Activated T-cell treated with anti-CD3 and anti-CD28 coated beads, Interleukin-2, amount 50 U/mL, for 4 hours (primary cell): ENCODE data around the gene ITGB3. TPM values are rescaled to one million over a fixed set of nuclear protein-coding genes. Genes with fewer than 3 reads are reported as not detected.

Experiments used
- ATAC-seq, 2 donors: fragments of 200-7000 bp; cut with Tn5 transposase; one replicate each; pipeline ENCODE4 v1.10.0; 2021
- DNase-seq: peaks from one replicate; pipeline ENCODE4 v3.0.0-alpha.2; 2020
- H3K27me3 Mint-ChIP-seq: one replicate; pipeline ENCODE4 v1.8.0; 2021; ENCODE audit warnings: low read depth, mixed read lengths
- H3K36me3 Mint-ChIP-seq: one replicate; pipeline ENCODE4 v1.8.0; 2022; ENCODE audit warnings: mixed read lengths; ENCODE audit not compliant: insufficient read depth
- H3K4me1 Mint-ChIP-seq: one replicate; pipeline ENCODE4 v1.8.0; 2021; ENCODE audit warnings: low read depth, mixed read lengths
- H3K4me3 Mint-ChIP-seq: one replicate; pipeline ENCODE4 v1.8.0; 2021; ENCODE audit warnings: mild to moderate bottlenecking, moderate library complexity, mixed read lengths
- H3K9me3 Mint-ChIP-seq: one replicate; pipeline ENCODE4 v1.8.0; 2021; ENCODE audit warnings: mixed read lengths
- total RNA-seq, 3 donors: library from RNA; stranded (reverse); gene quantifications; one replicate each; pipeline ENCODE4 v1.2.1, GENCODE V29; 2021

ITGB3 gene
- total RNA-seq, 3 donors from 2014 or later, result 0.08 to 0.20 (median 0.11) TPM

DNA sequence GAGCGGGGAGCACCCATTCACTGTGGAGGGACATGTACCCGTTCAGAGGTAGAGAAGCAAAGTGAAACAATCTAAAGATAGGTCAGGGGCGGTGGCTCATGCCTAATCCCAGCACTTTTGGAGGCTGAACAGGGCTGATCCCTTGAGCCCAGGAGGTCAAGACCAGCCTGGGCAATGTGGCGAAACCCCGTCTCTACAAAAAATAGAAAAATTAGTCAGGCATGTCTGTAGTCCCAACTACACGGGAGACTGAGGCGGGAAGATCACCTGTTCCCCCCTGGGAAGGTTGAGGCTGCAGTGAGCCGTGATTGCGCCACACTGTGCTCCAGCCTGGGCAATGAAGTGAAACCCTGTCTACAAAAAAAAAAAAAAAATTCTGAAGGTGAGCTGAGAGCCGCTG is 22.8 kb upstream of the ITGB3 start:
- DNase-seq, result no peak
- peaks cover 6% of the 10 kb centered on the region for H3K27me3 Mint-ChIP-seq
- no peaks in the 10 kb centered on the region for H3K9me3 Mint-ChIP-seq
- peaks cover 14% of the 10 kb centered on the region for H3K4me1 Mint-ChIP-seq
- H3K36me3 Mint-ChIP-seq, result no peaks in the 10 kb centered on the region
- ATAC-seq, result no peak
- no peak overlapping the region for H3K4me3 Mint-ChIP-seq

DNA sequence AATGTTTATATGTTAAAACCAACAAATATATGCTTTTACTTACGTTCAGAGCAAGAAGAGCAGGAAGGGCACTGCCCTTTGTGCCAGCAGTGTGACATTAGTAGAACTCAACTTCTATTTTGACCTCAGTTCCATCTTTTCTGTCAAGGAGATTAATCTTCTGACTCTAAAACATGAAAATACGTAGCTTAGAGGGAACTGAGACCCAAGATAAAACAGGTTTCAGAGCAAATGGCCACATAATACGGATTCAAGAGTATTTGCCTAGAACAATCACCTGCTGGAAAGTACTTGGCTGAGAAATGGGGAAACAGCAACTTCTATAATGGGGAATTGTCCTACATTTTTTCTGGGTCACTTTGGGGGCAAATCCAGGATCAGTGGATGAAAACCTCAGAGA is 22.3 kb upstream of the ITGB3 start:
- DNase-seq, result no peak
- no peak for ATAC-seq
- no peaks in the 10 kb centered on the region for H3K36me3 Mint-ChIP-seq
- peaks cover 6% of the 10 kb centered on the region for H3K27me3 Mint-ChIP-seq
- no peak overlapping the region for H3K4me3 Mint-ChIP-seq
- peaks cover 14% of the 10 kb centered on the region for H3K4me1 Mint-ChIP-seq
- no peaks in the 10 kb centered on the region for H3K9me3 Mint-ChIP-seq

DNA sequence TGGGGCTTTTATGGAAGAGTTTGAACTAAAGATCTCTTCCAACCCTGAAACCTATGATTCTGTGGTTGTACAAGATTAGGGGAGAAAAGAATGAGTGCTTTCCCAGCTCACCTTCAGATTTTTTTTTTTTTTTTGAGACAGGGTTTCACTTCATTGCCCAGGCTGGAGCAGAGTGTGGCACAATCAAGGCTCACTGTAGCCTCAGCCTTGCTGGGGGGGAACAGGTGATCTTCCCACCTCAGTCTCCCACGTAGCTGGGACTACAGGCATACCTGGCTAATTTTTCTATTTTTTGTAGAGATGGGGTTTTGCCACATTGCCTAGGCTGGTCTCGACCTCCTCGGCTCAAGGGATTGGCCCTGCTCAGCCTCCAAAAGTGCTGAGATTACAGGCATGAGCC is 21.8 kb upstream of the ITGB3 start:
- DNase-seq, result no peak
- no peak overlapping the region for H3K4me3 Mint-ChIP-seq
- H3K4me1 Mint-ChIP-seq, result peaks cover 14% of the 10 kb centered on the region
- H3K9me3 Mint-ChIP-seq, result no peaks in the 10 kb centered on the region
- no peaks in the 10 kb centered on the region for H3K36me3 Mint-ChIP-seq
- H3K27me3 Mint-ChIP-seq, result peaks cover 6% of the 10 kb centered on the region
- no peak for ATAC-seq

DNA sequence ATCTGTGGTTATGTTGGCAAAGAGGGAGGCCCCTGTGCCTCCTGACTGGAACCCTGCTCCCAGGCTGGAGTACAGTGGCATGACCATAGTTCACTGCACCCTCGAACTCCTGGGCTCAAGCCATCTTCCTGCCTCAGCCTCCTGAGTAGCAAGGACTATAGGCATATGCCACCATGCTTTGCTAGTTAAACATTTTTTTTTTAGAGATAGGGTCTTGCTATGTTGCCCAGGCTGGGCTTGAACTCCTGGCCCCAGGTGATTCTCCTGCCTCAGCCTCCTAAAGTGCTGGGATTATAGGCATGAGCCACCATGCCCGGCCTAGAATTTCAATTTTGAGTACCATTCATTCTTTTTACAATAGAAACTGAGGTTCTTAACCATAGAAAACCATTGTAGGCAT is 21.2 kb upstream of the ITGB3 start:
- Mint-ChIP-seq H3K9me3 (no peaks in the 10 kb centered on the region), H3K36me3 (no peaks in the 10 kb centered on the region), H3K27me3 (peaks cover 6% of the 10 kb centered on the region), H3K4me3 (no peak overlapping the region), H3K4me1 (peaks cover 14% of the 10 kb centered on the region)
- DNase-seq, result no peak
- ATAC-seq, result no peak

DNA sequence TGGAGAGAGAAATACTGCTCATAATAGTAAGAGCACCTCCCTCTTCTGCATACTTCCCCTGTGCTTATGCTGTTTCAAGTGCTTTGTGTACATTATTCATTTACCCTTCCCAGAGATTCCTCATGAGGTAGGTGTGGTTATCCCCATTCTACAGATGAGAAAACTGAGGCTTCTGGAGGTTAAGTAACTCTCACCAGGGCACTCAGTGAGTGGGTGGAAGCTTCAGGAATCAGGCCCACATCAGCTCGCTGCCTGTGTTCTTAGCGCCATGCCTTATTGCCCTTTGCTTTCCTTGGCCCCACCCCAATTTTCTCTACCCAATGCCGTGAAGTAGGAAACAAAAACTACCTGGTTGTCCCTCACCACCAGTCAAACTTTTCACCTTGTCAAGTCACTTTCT is 18.1 kb upstream of the ITGB3 start:
- H3K27me3 Mint-ChIP-seq, result peaks cover 2% of the 10 kb centered on the region
- H3K36me3 Mint-ChIP-seq, result no peaks in the 10 kb centered on the region
- ATAC-seq, result no peak

DNA sequence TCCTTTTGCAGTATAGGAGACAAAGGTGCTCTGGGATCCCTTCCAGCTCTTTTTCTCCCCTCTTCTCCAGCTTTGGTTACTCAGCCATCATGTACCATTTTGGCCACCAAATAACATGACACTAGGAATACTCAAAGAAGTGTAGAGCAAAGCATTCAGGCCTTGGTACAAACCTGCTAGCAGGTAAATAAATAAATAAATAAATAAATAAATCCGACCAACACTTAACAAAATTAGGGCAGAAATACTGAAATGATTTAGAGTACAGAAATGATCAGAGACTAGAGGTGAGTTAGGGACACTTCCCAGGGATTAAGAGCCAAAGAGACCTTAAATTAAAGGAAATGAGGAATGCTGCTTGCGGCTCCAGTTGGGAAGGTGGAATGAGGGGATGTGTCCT is 17.7 kb upstream of the ITGB3 start:
- ATAC-seq (no peak), DNase-seq (no peak)
- Mint-ChIP-seq H3K36me3 (no peaks in the 10 kb centered on the region), H3K27me3 (no peaks in the 10 kb centered on the region), H3K9me3 (no peaks in the 10 kb centered on the region), H3K4me3 (no peak overlapping the region), H3K4me1 (peaks cover 6% of the 10 kb centered on the region)

More for the DNA sequence above, 18.1 kb upstream of the ITGB3 start:
- Mint-ChIP-seq H3K9me3 (no peaks in the 10 kb centered on the region), H3K4me3 (no peak overlapping the region), H3K4me1 (peaks cover 5% of the 10 kb centered on the region)
- DNase-seq, result no peak

DNA sequence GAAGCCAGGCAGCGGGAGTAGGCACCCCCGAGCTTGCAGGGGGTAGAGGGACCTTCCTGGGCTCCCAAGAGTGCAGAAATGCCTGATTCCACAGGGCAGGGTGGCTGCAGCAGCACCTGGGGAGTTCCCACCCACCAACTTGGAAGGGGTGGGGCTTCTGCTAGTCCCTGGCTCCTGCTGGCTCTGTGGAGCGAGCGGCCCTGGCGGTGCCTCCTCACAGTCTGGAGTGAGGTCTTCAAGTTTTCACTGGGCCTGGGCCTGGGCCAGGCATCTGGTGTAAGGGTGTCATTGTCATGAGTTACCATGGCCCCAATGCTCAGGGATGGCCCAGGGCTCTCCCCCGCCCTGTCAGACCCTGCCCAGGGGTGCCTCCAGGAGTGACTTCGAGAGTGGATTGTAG is 15.8 kb upstream of the ITGB3 start:
- ATAC-seq, result no peak
- no peaks in the 10 kb centered on the region for H3K36me3 Mint-ChIP-seq
- H3K27me3 Mint-ChIP-seq, result no peaks in the 10 kb centered on the region
- no peaks in the 10 kb centered on the region for H3K9me3 Mint-ChIP-seq
- DNase-seq, result no peak
- H3K4me1 Mint-ChIP-seq, result peaks cover 6% of the 10 kb centered on the region
- H3K4me3 Mint-ChIP-seq, result no peak overlapping the region

DNA sequence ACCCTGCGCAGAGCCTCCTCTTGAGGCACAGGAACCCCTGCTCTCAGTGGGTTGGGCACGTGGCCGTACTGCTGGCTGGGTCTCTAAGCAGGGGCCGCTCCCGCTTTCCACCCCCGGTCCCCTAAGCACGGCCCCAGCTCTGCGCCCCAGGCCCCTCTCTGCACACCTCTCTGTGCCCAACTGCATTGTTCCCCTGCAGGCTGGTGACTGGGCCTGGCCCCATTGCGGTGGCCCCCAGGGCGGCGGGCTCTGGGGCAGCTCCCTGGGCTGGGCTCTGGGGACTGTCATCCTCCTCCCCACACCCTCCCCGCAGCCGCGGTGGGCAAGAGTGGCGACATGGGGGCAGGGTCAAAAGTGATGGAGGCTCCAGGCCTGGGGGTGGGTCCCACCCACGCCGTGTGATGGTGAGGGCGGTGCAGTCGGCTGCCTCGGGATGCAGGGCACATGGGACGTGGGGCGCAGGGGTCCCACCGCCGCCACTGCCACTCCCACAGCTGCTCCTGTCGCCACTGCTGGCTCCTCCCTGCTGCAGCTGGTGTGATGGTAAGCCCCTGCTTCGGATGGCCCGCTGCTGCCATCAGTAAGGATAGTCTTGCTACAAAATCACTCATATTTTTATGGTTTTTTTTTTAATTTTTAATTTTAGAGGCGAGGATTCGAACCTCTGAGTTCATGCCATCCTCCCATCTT is 15.2 kb upstream of the ITGB3 start:
- no peak for DNase-seq
- no peaks in the 10 kb centered on the region for H3K9me3 Mint-ChIP-seq
- H3K27me3 Mint-ChIP-seq, result no peaks in the 10 kb centered on the region
- H3K4me1 Mint-ChIP-seq, result peaks cover 6% of the 10 kb centered on the region
- H3K4me3 Mint-ChIP-seq, result no peak overlapping the region
- no peak for ATAC-seq
- H3K36me3 Mint-ChIP-seq, result no peaks in the 10 kb centered on the region

DNA sequence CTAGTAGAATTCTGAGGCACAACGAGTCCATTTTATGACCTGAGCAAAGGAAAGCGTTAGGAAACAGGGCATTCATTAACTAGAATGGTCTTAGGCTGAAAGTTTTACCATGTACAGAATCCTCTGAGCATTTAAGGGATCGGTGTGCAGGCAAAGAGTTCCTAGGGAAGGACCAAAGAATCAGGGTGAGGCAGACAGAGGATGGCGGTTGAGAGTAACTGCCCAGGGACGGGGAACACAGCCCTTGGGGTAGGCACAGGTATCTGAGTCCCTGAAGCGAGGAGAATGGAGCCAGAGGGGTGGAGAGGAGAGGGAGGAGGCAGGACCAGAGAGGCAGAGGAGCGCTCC is 14.0 kb upstream of the ITGB3 start:
- Mint-ChIP-seq H3K36me3 (no peaks in the 10 kb centered on the region), H3K4me3 (no peak overlapping the region), H3K9me3 (no peaks in the 10 kb centered on the region), H3K27me3 (no peaks in the 10 kb centered on the region), H3K4me1 (peaks cover 6% of the 10 kb centered on the region)
- ATAC-seq, result no peak
- no peak for DNase-seq

DNA sequence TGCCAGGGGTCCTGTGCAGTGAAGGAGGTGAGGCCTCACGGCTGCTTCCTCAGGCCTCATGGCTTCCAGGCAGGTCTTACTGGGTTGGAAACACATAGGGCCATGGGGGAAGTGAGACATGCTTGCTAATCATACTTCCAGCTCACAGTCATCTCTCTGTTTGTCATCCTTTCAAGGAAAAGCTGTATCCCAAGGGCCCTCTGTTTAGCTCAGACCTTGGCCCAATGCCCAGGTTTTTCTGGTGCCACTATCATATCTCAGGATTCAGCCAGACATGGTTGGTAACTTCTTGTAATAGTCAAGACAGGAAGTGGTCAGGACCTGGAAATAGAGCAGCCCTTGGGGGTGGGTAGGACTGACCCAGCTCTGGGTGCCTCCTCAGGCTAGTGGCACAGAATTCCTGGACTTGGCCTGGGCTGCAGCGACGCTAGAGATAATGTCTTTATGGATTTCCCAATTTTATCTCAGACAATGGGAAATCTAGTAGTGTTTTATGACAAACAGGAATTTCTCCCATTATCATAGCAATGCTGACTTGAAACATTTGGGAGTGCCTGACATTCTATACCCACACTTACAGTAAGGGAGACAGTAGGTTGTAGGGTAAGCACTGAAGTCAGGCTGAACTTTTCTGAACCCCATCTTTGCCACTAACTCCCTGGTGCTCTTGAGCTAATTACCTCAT is 13.5 kb upstream of the ITGB3 start:
- DNase-seq (no peak), ATAC-seq (no peak)
- Mint-ChIP-seq H3K9me3 (no peaks in the 10 kb centered on the region), H3K36me3 (no peaks in the 10 kb centered on the region), H3K4me1 (peaks cover 6% of the 10 kb centered on the region), H3K27me3 (no peaks in the 10 kb centered on the region), H3K4me3 (no peak overlapping the region)

DNA sequence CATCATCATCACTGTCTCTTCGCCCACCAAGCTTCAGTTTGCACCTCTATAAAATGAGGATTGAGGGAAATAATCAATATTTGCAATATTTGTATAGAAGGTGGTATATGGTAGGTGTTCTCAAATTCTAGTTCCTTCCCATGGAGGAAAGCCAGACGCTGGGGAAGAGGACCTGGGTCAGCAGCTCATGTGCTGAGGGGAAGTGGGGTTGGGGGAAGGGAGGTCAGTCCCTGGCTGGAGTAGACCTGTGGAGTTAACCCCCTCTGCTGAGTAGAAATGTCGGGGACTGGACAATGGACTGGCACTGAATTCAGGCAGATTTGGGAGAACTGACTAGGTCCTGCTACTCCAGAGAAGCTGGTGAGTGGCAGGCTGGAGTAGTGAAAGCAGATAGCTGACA is 12.8 kb upstream of the ITGB3 start:
- DNase-seq, result no peak
- Mint-ChIP-seq H3K36me3 (no peaks in the 10 kb centered on the region), H3K27me3 (peaks cover 5% of the 10 kb centered on the region), H3K4me1 (peaks cover 6% of the 10 kb centered on the region), H3K9me3 (no peaks in the 10 kb centered on the region), H3K4me3 (no peak overlapping the region)
- ATAC-seq, result no peak

DNA sequence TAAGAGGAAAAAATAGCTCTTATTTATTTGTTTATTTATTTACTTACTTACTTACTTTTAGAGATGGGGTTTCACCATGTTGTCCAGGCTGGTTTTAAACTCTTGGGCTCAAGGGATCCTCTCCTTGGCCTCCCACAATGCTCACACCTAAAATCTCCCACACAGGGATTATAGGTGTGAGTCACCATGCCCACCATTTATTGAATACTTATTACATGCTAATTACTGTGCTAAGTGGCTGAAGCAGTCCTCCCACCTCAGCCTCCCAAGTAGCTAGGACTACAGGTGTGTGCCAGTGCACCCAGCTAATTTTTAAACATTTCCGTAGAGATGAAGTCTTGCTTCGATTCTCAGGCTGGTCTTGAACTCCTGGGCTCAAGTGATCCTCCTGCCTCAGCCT is 11.0 kb upstream of the ITGB3 start:
- Mint-ChIP-seq H3K4me1 (peaks cover 6% of the 10 kb centered on the region), H3K9me3 (no peaks in the 10 kb centered on the region), H3K36me3 (no peaks in the 10 kb centered on the region), H3K27me3 (peaks cover 7% of the 10 kb centered on the region), H3K4me3 (no peak overlapping the region)
- ATAC-seq (no peak), DNase-seq (no peak)

DNA sequence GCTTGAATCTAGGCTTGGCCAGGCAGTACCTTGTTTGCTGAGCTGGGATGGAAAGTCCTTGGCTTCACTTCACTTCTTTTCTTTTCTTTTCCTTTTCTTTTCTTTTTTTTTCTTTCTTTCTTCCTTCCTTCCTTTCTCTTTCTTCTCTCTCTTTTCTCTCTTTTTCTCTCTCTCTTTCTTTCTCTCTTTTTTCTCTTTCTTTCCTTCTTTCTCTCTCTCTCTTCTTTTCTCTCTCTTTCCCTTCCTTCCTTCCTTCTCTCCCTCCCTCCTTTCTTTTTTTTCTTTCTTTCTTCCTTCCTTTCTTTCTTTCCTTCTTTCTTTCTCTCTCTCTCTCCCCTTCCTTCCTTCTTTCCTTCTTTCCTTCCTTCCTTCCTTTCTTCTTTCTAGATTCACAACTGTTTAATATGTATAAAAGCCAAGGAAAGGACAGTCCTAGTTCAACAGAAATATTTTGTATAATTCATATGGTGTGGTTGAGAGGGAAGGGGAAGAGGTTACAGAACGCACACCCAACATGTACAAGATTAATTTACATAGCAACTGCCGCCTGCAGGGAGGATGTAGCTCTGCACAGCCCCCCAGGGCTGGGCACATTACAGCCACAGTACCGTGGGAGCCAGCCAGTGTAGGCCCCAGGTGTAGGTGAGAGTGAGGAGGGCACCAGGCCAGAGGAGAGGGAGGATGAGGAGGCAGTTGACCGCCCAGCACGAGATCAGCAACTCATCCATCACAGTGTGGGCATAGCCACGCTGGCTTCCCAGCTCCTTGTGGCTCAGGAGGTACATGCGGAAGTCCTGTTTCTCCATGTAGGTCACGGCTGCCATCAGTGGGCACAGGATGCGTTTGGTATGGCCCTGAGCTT is 9.7 kb upstream of the ITGB3 start:
- Mint-ChIP-seq H3K4me3 (no peak overlapping the region), H3K9me3 (no peaks in the 10 kb centered on the region), H3K4me1 (peaks cover 6% of the 10 kb centered on the region), H3K27me3 (peaks cover 9% of the 10 kb centered on the region), H3K36me3 (no peaks in the 10 kb centered on the region)
- ATAC-seq (no peak), DNase-seq (no peak)

DNA sequence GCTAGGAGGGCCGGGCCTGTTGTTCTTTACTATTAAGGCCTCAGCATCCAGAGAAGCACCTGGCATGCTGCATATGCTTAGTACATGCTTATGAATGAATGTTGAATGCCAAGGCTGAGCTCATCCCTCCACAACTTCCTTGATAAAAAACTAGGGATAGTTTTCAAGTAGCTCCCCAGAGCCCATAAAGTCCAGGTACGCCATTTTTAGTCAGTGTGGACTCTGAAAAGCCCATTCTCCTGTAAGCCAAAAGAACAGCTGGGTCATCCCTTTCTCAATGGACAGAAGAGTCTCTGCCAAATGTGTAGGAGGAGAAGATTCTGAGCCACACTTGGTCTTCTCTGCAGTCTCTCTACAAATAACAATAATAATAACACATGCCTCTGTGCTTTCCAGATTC is 8.9 kb upstream of the ITGB3 start:
- H3K36me3 Mint-ChIP-seq, result no peaks in the 10 kb centered on the region
- no peak for DNase-seq
- no peak overlapping the region for H3K4me3 Mint-ChIP-seq
- H3K9me3 Mint-ChIP-seq, result no peaks in the 10 kb centered on the region
- H3K27me3 Mint-ChIP-seq, result peaks cover 9% of the 10 kb centered on the region
- H3K4me1 Mint-ChIP-seq, result peaks cover 4% of the 10 kb centered on the region
- ATAC-seq, result no peak

DNA sequence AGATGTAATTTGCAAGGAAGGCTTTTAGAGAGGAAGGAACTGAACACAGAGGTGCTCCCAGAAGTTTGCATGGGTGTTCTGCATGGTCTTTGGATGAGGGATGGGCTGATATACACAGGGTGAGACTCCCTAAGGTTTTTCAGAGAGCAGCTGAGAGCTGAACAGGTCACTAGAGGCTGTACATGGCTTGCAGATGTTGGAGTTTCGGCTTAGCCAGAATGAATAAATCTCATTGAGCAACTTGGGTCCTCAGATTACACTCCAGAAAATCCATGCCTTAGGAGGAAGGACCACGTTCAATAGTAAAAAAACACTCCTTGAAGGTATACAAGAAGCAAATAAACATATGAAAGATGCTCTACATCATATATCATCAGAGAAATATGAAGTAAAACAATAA is 7.5 kb upstream of the ITGB3 start:
- no peak overlapping the region for H3K4me3 Mint-ChIP-seq
- no peaks in the 10 kb centered on the region for H3K4me1 Mint-ChIP-seq
- no peak for DNase-seq

More for the DNA sequence above, 7.5 kb upstream of the ITGB3 start:
- no peaks in the 10 kb centered on the region for H3K9me3 Mint-ChIP-seq
- peaks cover 9% of the 10 kb centered on the region for H3K27me3 Mint-ChIP-seq
- H3K36me3 Mint-ChIP-seq, result no peaks in the 10 kb centered on the region
- no peak for ATAC-seq
